ENCODE measurements around the gene PRDM11. TPM values are rescaled to one million over a fixed set of nuclear protein-coding genes. Genes with fewer than 3 reads are reported as not detected.

PRDM11 gene
- total and polyA plus RNA-seq, 2 of the 4 experiments (the other 2 are of a cell fraction), result 2.2 to 2.7 TPM

GRCh38 chr11:45181193-45181888 is 34.9 kb downstream of the PRDM11 start:
- CTCF ChIA-PET, result interaction anchor here (1.8 kb wide), 1 partner anchor 12 kb away, joined by 5 read pairs; no protein-coding TSS in a partner anchor
- H3K9ac ChIP-seq (ENCODE audit: low read depth, low read length), result no peak overlapping the region; the same call in 1 of the 2 replicates
- no peak overlapping the region for H2BK20ac ChIP-seq (ENCODE audit: low read depth, low read length)
- no peak; the same call in 1 of the 2 replicates for ATAC-seq (ENCODE audit: low read depth)
- H4K8ac ChIP-seq (ENCODE audit: low read depth in 2 of 2, low read length in 2 of 2), result peak overlapping the region; percentile 67 to 73; a peak in 2 of 4 replicates
- no peak overlapping the region for H2BK5ac ChIP-seq (ENCODE audit: low read depth, low read length, poor library complexity, severe bottlenecking)
- H3K27me3 ChIP-seq (ENCODE audit: control insufficient read depth, insufficient read depth, low read length), result no peaks in the 10 kb centered on the region
- peak overlapping the region; percentile 22; the same call in 1 of the 2 replicates for H4K5ac ChIP-seq (ENCODE audit: low read depth, low read length)
- peaks cover 6% of the 10 kb centered on the region; the same call in 1 of the 2 replicates for H3K36me3 ChIP-seq (ENCODE audit: control insufficient read depth, insufficient read depth, low read length)
- peaks cover 12% of the 10 kb centered on the region for H3K4me1 ChIP-seq (ENCODE audit: control insufficient read depth, insufficient read depth, low read length)
- DNase-seq, result no peak
- H2AK5ac ChIP-seq (ENCODE audit: low read depth, low read length), result no peak overlapping the region; the same call in 1 of the 2 replicates
- peaks cover 4% of the 10 kb centered on the region; the same call in 1 of the 2 replicates for H4K20me1 ChIP-seq (ENCODE audit: insufficient read depth, low read length)
- H3K9me1 ChIP-seq (ENCODE audit: insufficient read depth, low read length), result peaks cover 7% of the 10 kb centered on the region; the same call in 1 of the 2 replicates
- peak overlapping the region; percentile 6; the same call in 1 of the 2 replicates for H4K91ac ChIP-seq (ENCODE audit: insufficient read depth, low read depth, low read length)
- peak overlapping the region; percentile 42 for H3K4me3 ChIP-seq (ENCODE audit: insufficient read depth, low read depth, low read length)
- H3K79me1 ChIP-seq (ENCODE audit: low read depth in 1 of 2, low read length in 2 of 2), result no peaks in the 10 kb centered on the region; a peak in 1 of 4 replicates
- no peaks in the 10 kb centered on the region for H3K9me3 ChIP-seq (ENCODE audit: control insufficient read depth, insufficient read depth, low read length)
- BruUV-seq (replicated peaks), result no TSS peak
- no peak overlapping the region; the same call in 1 of the 2 replicates for H3K18ac ChIP-seq (ENCODE audit: low read depth, low read length)
- peak overlapping the region; percentile 89 for H2AFZ ChIP-seq (replicated peaks; ENCODE audit: low read length, poor library complexity)
- no peak overlapping the region for H3K14ac ChIP-seq (replicated peaks; ENCODE audit: low read depth, low read length)
- no peak overlapping the region for H2BK15ac ChIP-seq (ENCODE audit: low read depth, low read length)
- no peak overlapping the region for H3K27ac ChIP-seq (ENCODE audit: insufficient read depth, low read length)
- H3K4me2 ChIP-seq (ENCODE audit: low read depth, low read length), result peak overlapping the region; percentile 35; the same call in 1 of the 2 replicates
- dilution Hi-C loops (cut with HindIII; ENCODE audit: low sequenced_read_pairs, unreplicated experiment) (no loop called here), in situ Hi-C loops (cut with MboI; ENCODE audit: low sequenced_read_pairs) (no loop called here), intact Hi-C loops (cut with micrococcal nuclease) (loop anchor here (2.0 kb wide), 1 partner anchor 35 kb away; the partner anchor contains the start of gene PRDM11)
- no peak overlapping the region for H3K23ac ChIP-seq (ENCODE audit: low read depth, low read length)
- 74% methylated on average over 6 of the region's 25 CpGs; no CpG with 5 or more reads in 1 of the 2 experiments for WGBS, 2 experiments (ENCODE audit: extremely low coverage in 2 of 2, insufficient read length in 1 of 2)
- no peak overlapping the region for H3K56ac ChIP-seq (ENCODE audit: extremely low read depth, insufficient read depth, low read length)
- H3K4ac ChIP-seq (ENCODE audit: low read depth, low read length), result peak overlapping the region; percentile 15; the same call in 1 of the 2 replicates
- peak overlapping the region; percentile 83 for H2AK9ac ChIP-seq (replicated peaks; ENCODE audit: low read depth, low read length, poor library complexity)
- POLR2A ChIA-PET (ENCODE audit: unreplicated experiment), result no interaction called here
- H2BK120ac ChIP-seq (ENCODE audit: low read depth, low read length), result peak overlapping the region; percentile 27; the same call in 1 of the 2 replicates
- TF ChIP-seq MAFK (IDR thresholded peaks at IDR 0.05; ENCODE audit: low read depth, low read length), result no peak
- TF ChIP-seq POLR2A (IDR thresholded peaks at IDR 0.05; ENCODE audit: low read depth, low read length), result no peak
- TF ChIP-seq CEBPB (IDR thresholded peaks at IDR 0.05; ENCODE audit: low read depth, low read length), result no peak
- TF ChIP-seq RCOR1 (IDR thresholded peaks at IDR 0.05; ENCODE audit: insufficient replicate concordance, low read length), result no peak
- TF ChIP-seq BHLHE40 (IDR thresholded peaks at IDR 0.05; ENCODE audit: low read depth, low read length), result no peak
- TF ChIP-seq CHD1 (IDR thresholded peaks at IDR 0.05; ENCODE audit: low read depth, low read length), result no peak
- TF ChIP-seq SMC3 (IDR thresholded peaks at IDR 0.05; ENCODE audit: low read depth, low read length), result no peak
- TF ChIP-seq USF2 (IDR thresholded peaks at IDR 0.05; ENCODE audit: low read depth, low read length), result no peak
- no peak for TF ChIP-seq ELK1 (IDR thresholded peaks at IDR 0.05; ENCODE audit: borderline replicate concordance, low read depth, low read length)
- no peak for TF ChIP-seq MXI1 (IDR thresholded peaks at IDR 0.05; ENCODE audit: borderline replicate concordance, low read depth, low read length)
- no peak for TF ChIP-seq MAZ (IDR thresholded peaks at IDR 0.05; ENCODE audit: borderline replicate concordance, low read depth, low read length)
- no peak for TF ChIP-seq CTCF (conservative IDR thresholded peaks at IDR 0.05; ENCODE audit: low read depth, low read length)
- no peak for TF ChIP-seq RAD21 (IDR thresholded peaks at IDR 0.05; ENCODE audit: low read length)
- TF ChIP-seq RFX5 (IDR thresholded peaks at IDR 0.05; ENCODE audit: low read depth, low read length), result no peak
